Type B pancreatic cell (in vitro differentiated cells): ENCODE measurements around the gene TUBG2. TPM values are rescaled to one million over a fixed set of nuclear protein-coding genes. Genes with fewer than 3 reads are reported as not detected.
"Not testable (repeated sequence)": the region's sequence is repeated elsewhere in the genome, so short reads cannot be mapped to it uniquely, and the experiment has no call there.

Experiments
- DNase-seq: peaks from one replicate; pipeline ENCODE4 v3.0.0; 2021; ENCODE audit warnings: mixed read lengths; ENCODE audit not compliant: unreplicated experiment; ENCODE audit errors: extremely low spot score
- H3K27ac Mint-ChIP-seq: 2 replicates; pipeline ENCODE4 v1.8.0; 2021; ENCODE audit warnings: mild to moderate bottlenecking, mixed read lengths
- H3K27me3 Mint-ChIP-seq: 2 replicates; pipeline ENCODE4 v1.8.0; 2021; ENCODE audit warnings: mixed read lengths
- H3K36me3 Mint-ChIP-seq: 2 replicates; pipeline ENCODE4 v1.8.0; 2021; ENCODE audit warnings: mixed read lengths
- H3K4me1 Mint-ChIP-seq: one replicate; pipeline ENCODE4 v1.8.0; 2021; ENCODE audit warnings: mixed read lengths; ENCODE audit not compliant: unreplicated experiment
- H3K4me3 Mint-ChIP-seq: 2 replicates; pipeline ENCODE4 v1.8.0; 2021; ENCODE audit warnings: mild to moderate bottlenecking, mixed read lengths
- H3K9me3 Mint-ChIP-seq: 2 replicates; pipeline ENCODE4 v1.8.0; 2021; ENCODE audit warnings: mixed read lengths
- CTCF ChIP-seq: fragments of 200-600 bp; sonication (generic); conservative IDR thresholded peaks from 2 replicates; pipeline ENCODE4 v1.5.0; 2021; ENCODE audit warnings: antibody characterized with exemption, mild to moderate bottlenecking
- total RNA-seq: library from RNA; stranded (reverse); gene quantifications from 2 replicates; pipeline ENCODE4 v1.2.1, GENCODE V29; 2021; ENCODE audit warnings: low replicate concordance

The TUBG2 gene
- total RNA-seq, 1 donor from 2014 or later = 24.4 TPM

- H3K27ac Mint-ChIP-seq = peak overlapping the region; percentile 42
- peaks cover 6% of the 10 kb centered on the region for H3K9me3 Mint-ChIP-seq
- H3K36me3 Mint-ChIP-seq = peaks cover 7% of the 10 kb centered on the region
- DNase-seq = no peak
- H3K4me1 Mint-ChIP-seq = peaks cover 12% of the 10 kb centered on the region
- peak overlapping the region; percentile 78 for H3K4me3 Mint-ChIP-seq
- no peak for TF ChIP-seq CTCF
- H3K27me3 Mint-ChIP-seq = no peaks in the 10 kb centered on the region
Measured at GRCh38 chr17:42660692-42661345, 1.7 kb downstream of the TUBG2 start.

GRCh38 chr17:42665581-42666001 is 6.5 kb downstream of the TUBG2 start:
- Mint-ChIP-seq H3K27me3 (no peaks in the 10 kb centered on the region), H3K27ac (no peak overlapping the region)
- no peak for TF ChIP-seq CTCF

GRCh38 chr17:42666126-42666525 is 7.0 kb downstream of the TUBG2 start:
- H3K27ac Mint-ChIP-seq, H3K4me3 Mint-ChIP-seq, H3K27me3 Mint-ChIP-seq, H3K9me3 Mint-ChIP-seq, DNase-seq: not testable (repeated sequence)
- H3K36me3 Mint-ChIP-seq = peaks cover 18% of the 10 kb centered on the region
- H3K4me1 Mint-ChIP-seq = peaks cover 10% of the 10 kb centered on the region

More at GRCh38 chr17:42665581-42666001, 6.5 kb downstream of the TUBG2 start:
- Mint-ChIP-seq H3K4me1 (peaks cover 12% of the 10 kb centered on the region), H3K36me3 (peaks cover 18% of the 10 kb centered on the region), H3K4me3 (no peak overlapping the region), H3K9me3 (no peaks in the 10 kb centered on the region)
- DNase-seq = no peak

GRCh38 chr17:42667088-42667951 is 8.2 kb downstream of the TUBG2 start:
- H3K27ac Mint-ChIP-seq = no peak overlapping the region

GRCh38 chr17:42669705-42669976 is 10.6 kb downstream of the TUBG2 start:
- Mint-ChIP-seq H3K4me3 (peak overlapping the region; percentile 7), H3K36me3 (peaks cover 20% of the 10 kb centered on the region), H3K4me1 (peaks cover 21% of the 10 kb centered on the region), H3K27ac (no peak overlapping the region), H3K27me3 (peaks cover 3% of the 10 kb centered on the region), H3K9me3 (no peaks in the 10 kb centered on the region)
- no peak for TF ChIP-seq CTCF
- no peak for DNase-seq

More at GRCh38 chr17:42667088-42667951, 8.2 kb downstream of the TUBG2 start:
- H3K4me3 Mint-ChIP-seq = no peak overlapping the region
- H3K36me3 Mint-ChIP-seq = peaks cover 24% of the 10 kb centered on the region
- H3K9me3 Mint-ChIP-seq = no peaks in the 10 kb centered on the region
- H3K4me1 Mint-ChIP-seq = peaks cover 16% of the 10 kb centered on the region
- no peak for DNase-seq
- peaks cover 3% of the 10 kb centered on the region for H3K27me3 Mint-ChIP-seq
- TF ChIP-seq CTCF = no peak
